SJSA1 (cell line): ENCODE measurements around the gene GPR160. TPM values are rescaled to one million over a fixed set of nuclear protein-coding genes. Genes with fewer than 3 reads are reported as not detected.

ENCODE experiments used
- DNase-seq, 2 experiments: peaks; one replicate each; pipeline ENCODE4 v3.0.0-alpha.2; 2015 to 2020; ENCODE audit warnings: low spot score in 2 of 2, low read depth in 1 of 2
- H3K27ac ChIP-seq: fragments of 250-450 bp; sonication (Bioruptor Pico); 2 replicates; pipeline ENCODE4 v1.5.1; 2020; ENCODE audit warnings: mild to moderate bottlenecking, moderate library complexity
- H3K27me3 ChIP-seq: fragments of 250-450 bp; sonication (Bioruptor Pico); replicated peaks from 2 replicates; pipeline ENCODE4 v1.5.1; 2020; ENCODE audit warnings: mild to moderate bottlenecking, moderate library complexity
- H3K36me3 ChIP-seq: fragments of 250-450 bp; sonication (Bioruptor Pico); 2 replicates; pipeline ENCODE4 v1.5.1; 2020; ENCODE audit warnings: mild to moderate bottlenecking
- H3K4me1 ChIP-seq: fragments of 250-450 bp; sonication (Bioruptor Pico); replicated peaks from 2 replicates; pipeline ENCODE4 v1.6.1; 2021; ENCODE audit warnings: mild to moderate bottlenecking
- H3K4me3 ChIP-seq: fragments of 250-450 bp; sonication (Bioruptor Pico); 2 replicates; pipeline ENCODE4 v1.5.1; 2020; ENCODE audit warnings: mild to moderate bottlenecking
- H3K9me3 ChIP-seq: fragments of 250-450 bp; sonication (Bioruptor Pico); replicated peaks from 2 replicates; pipeline ENCODE4 v1.5.1; 2020; ENCODE audit warnings: mild to moderate bottlenecking
- total RNA-seq: library from RNA; depleted of rRNA; stranded (reverse); fragments of >200 nt; shearing (Covaris generic); gene quantifications from 2 replicates; pipeline ENCODE4 v1.2.3, GENCODE V29; 2014; rRNA removed

Gene GPR160
- total RNA-seq, 1 experiment from 2014 or later = 0.89 TPM

- H3K9me3 ChIP-seq = no peaks in the 10 kb centered on the region; the same call in 1 of the 2 replicates
- H3K36me3 ChIP-seq = peaks cover 60% of the 10 kb centered on the region
- no peak overlapping the region for H3K27ac ChIP-seq
- H3K4me3 ChIP-seq = no peak overlapping the region
- no peaks in the 10 kb centered on the region for H3K27me3 ChIP-seq
- no peak for DNase-seq
- H3K4me1 ChIP-seq = no peaks in the 10 kb centered on the region
Observed at GRCh38 chr3:170130532-170130931, 92.7 kb downstream of the GPR160 start.

GRCh38 chr3:170132335-170132734, 94.5 kb downstream of the GPR160 start:
- Histone ChIP-seq H3K9me3 (no peaks in the 10 kb centered on the region), H3K4me1 (no peaks in the 10 kb centered on the region), H3K36me3 (peaks cover 78% of the 10 kb centered on the region), H3K27ac (no peak overlapping the region), H3K27me3 (no peaks in the 10 kb centered on the region), H3K4me3 (no peak overlapping the region)
- DNase-seq = no peak

Other genes starting within 250 kb of the GPR160 start
- not detected in 2 replicates for gene LRRIQ4, start 225.1 kb upstream of the GPR160 start, total RNA-seq
- gene LRRC34, start 225.1 kb upstream of the GPR160 start, total RNA-seq = not detected in 2 replicates
- not detected in 2 replicates for gene LRRC31, start 168.1 kb upstream of the GPR160 start, total RNA-seq
- not detected in 2 replicates for gene SAMD7, start 126.4 kb upstream of the GPR160 start, total RNA-seq
- 30.8 and 39.3 TPM in 2 replicates for gene SEC62, start 71.2 kb upstream of the GPR160 start, total RNA-seq
- gene PHC3, start 143.7 kb downstream of the GPR160 start, total RNA-seq = 22.2 and 31.3 TPM in 2 replicates
- gene PRKCI, start 184.4 kb downstream of the GPR160 start, total RNA-seq = 35.2 and 42.0 TPM in 2 replicates